ENCODE data around the gene KIF2C.

DNA sequence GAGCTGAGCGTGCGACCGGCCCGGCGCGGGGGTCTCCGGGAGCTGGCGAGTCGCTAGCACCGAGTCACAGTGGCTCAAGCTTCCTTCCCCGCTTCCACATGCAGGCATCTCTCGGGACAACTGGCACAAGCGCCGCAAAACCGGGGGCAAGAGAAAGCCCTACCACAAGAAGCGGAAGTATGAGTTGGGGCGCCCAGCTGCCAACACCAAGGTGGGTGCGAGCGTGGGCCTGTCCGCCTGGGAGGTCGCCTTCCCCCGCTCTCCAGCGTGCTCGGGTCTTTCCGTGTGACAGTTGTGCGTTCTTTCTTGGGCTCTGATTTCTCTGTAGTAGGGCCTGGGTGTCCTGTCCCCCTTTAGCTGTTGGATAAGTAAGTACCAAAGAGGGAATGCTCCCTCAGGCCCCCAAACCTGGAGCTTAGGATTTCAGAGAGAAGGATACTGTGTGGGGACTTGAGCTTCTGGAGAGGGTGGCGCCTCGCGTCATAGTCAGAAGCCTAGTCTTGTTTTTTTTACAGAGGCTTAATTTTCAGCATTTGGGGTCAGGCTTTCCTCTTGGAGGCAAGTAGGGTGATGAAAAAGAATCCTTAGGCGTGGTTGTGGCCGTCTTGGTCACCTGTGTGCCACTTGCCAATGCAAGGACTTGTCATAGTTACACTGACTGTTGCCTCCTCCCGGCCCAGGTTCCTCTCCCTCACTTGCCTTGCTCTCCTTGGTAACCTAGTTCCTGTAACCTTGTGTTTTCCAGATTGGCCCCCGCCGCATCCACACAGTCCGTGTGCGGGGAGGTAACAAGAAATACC is 36.5 kb downstream of the KIF2C start:
- TF ChIP-seq, protein P1, sequence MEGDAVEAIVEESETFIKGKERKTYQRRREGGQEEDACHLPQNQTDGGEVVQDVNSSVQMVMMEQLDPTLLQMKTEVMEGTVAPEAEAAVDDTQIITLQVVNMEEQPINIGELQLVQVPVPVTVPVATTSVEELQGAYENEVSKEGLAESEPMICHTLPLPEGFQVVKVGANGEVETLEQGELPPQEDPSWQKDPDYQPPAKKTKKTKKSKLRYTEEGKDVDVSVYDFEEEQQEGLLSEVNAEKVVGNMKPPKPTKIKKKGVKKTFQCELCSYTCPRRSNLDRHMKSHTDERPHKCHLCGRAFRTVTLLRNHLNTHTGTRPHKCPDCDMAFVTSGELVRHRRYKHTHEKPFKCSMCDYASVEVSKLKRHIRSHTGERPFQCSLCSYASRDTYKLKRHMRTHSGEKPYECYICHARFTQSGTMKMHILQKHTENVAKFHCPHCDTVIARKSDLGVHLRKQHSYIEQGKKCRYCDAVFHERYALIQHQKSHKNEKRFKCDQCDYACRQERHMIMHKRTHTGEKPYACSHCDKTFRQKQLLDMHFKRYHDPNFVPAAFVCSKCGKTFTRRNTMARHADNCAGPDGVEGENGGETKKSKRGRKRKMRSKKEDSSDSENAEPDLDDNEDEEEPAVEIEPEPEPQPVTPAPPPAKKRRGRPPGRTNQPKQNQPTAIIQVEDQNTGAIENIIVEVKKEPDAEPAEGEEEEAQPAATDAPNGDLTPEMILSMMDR (IDR thresholded peaks at IDR 0.05), result no peak
- no peak for TF ChIP-seq EP300 (IDR thresholded peaks at IDR 0.05)

Measured in suprapubic skin (tissue), 3 donors.